HCT116 (cell line): ENCODE data around the gene NAV3. TPM values are rescaled to one million over a fixed set of nuclear protein-coding genes. Genes with fewer than 3 reads are reported as not detected.

Source experiments
- ATAC-seq: fragments of 200-7000 bp; cut with Tn5 transposase; 2 replicates; pipeline ENCODE4 v1.9.1; 2020; ENCODE audit warnings: mild to moderate bottlenecking, moderate library complexity
- BruUV-seq: library from RNA; stranded (reverse); fragments of 400-500 nt; replicated peaks from 2 replicates; lab custom pipeline; 2021; lab: Mats Ljungman, UMichigan
- CTCF ChIA-PET: fragments of 300-600 bp; sonication (Branson Sonifier 250); formaldehyde crosslinking; loops from one replicate; lab custom pipeline; 2021; ENCODE audit warnings: antibody characterized with exemption; lab: Charles Lee
- POLR2A ChIA-PET: fragments of 300-600, 350-600 bp; sonication (Branson Sonifier 250); formaldehyde crosslinking; loops from one replicate; lab custom pipeline; 2021; ENCODE audit warnings: antibody characterized with exemption; lab: Charles Lee
- RAD21 ChIA-PET, 2 experiments: fragments of 300-600 bp; sonication (Branson Sonifier 250); formaldehyde crosslinking; loops; one replicate each; lab custom pipeline; 2023; ENCODE audit warnings: low total read pairs in 2 of 2; ENCODE audit not compliant: uncharacterized antibody in 2 of 2, unreplicated experiment in 2 of 2, low non-redundant PET in 1 of 2; lab: Charles Lee
- DNase-seq: peaks from one replicate; pipeline ENCODE4 v3.0.0-alpha.2; 2010; ENCODE audit warnings: low read depth, low spot score
- H2AFZ ChIP-seq: fragments of 200-600 bp; shearing (Covaris generic), sonication (generic); 2 replicates; pipeline ENCODE4 v1.6.1; 2017; ENCODE audit warnings: low read depth, mixed run types, mixed read lengths, antibody characterized with exemption, low read length; ENCODE audit not compliant: poor library complexity, severe bottlenecking
- H3K27ac ChIP-seq: 2 replicates; pipeline ENCODE4 v1.5.1; 2012; ENCODE audit warnings: low read depth, low read length
- H3K27me3 ChIP-seq: fragments of 200-600 bp; sonication (generic); 2 replicates; pipeline ENCODE4 v1.6.1; 2016; ENCODE audit warnings: mixed run types, low read length, mixed read lengths; ENCODE audit not compliant: insufficient read depth
- H3K36me3 ChIP-seq, 2 experiments: fragments of 200-500 bp in 1 of 2; fragments of 200-600 bp in 1 of 2; sonication (Bioruptor generic) in 1 of 2; sonication (generic) in 1 of 2; 2 replicates each; pipeline versions ENCODE4 v1.5.1 to v1.6.1; 2014 to 2016; ENCODE audit warnings: low read length in 2 of 2, inconsistent platforms in 1 of 2, mixed read lengths in 1 of 2, mixed run types in 1 of 2; ENCODE audit not compliant: insufficient read depth in 2 of 2, control insufficient read depth in 1 of 2
- H3K4me1 ChIP-seq, 2 experiments: fragments of 200-600 bp in 1 of 2; sonication (generic) in 1 of 2; 2 replicates each; pipeline versions ENCODE4 v1.5.1 to v1.6.1; 2012 to 2017; ENCODE audit warnings: low read length in 2 of 2, inconsistent platforms in 1 of 2, mild to moderate bottlenecking in 1 of 2, mixed read lengths in 1 of 2, mixed run types in 1 of 2, moderate library complexity in 1 of 2; ENCODE audit not compliant: insufficient read depth in 2 of 2, control insufficient read depth in 1 of 2
- H3K4me2 ChIP-seq: fragments of 200-600 bp; sonication (generic); 2 replicates; pipeline ENCODE4 v1.6.1; 2017; ENCODE audit warnings: mixed run types, low read length, mixed read lengths
- H3K4me3 ChIP-seq, 2 experiments: fragments of 200-600 bp in 1 of 2; sonication (generic) in 1 of 2; replicated peaks in 1 of 2; 2 replicates each; pipeline ENCODE4 v1.5.1; 2011 to 2016; ENCODE audit warnings: low read length in 2 of 2, control low read depth in 1 of 2, low read depth in 1 of 2, mild to moderate bottlenecking in 1 of 2, mixed read lengths in 1 of 2, mixed run types in 1 of 2
- H3K79me2 ChIP-seq: fragments of 200-600 bp; sonication (generic); 2 replicates; pipeline ENCODE4 v1.6.1; 2017; ENCODE audit warnings: mild to moderate bottlenecking, mixed run types, low read length, moderate library complexity, mixed read lengths; ENCODE audit not compliant: insufficient read depth
- H3K9ac ChIP-seq: fragments of 200-600 bp; sonication (generic); 2 replicates; pipeline ENCODE4 v1.6.1; 2016; ENCODE audit warnings: low read length, mixed read lengths
- H3K9me2 ChIP-seq: fragments of 200-600 bp; sonication (generic), shearing (Covaris generic); 2 replicates; pipeline ENCODE4 v1.6.1; 2017; ENCODE audit warnings: mixed run types, mild to moderate bottlenecking, moderate library complexity; ENCODE audit not compliant: insufficient read depth
- H3K9me3 ChIP-seq, 2 experiments: fragments of 200-500 bp in 1 of 2; fragments of 200-600 bp in 1 of 2; sonication (Bioruptor generic) in 1 of 2; sonication (generic) in 1 of 2; 2 replicates each; pipeline ENCODE4 v1.6.1; 2014 to 2017; ENCODE audit warnings: low read length in 2 of 2, mixed read lengths in 2 of 2, inconsistent platforms in 1 of 2, low read depth in 1 of 2, mild to moderate bottlenecking in 1 of 2, mixed run types in 1 of 2, moderate library complexity in 1 of 2; ENCODE audit not compliant: control insufficient read depth in 1 of 2, insufficient read depth in 1 of 2
- H4K20me1 ChIP-seq: fragments of 200-600 bp; sonication (generic), shearing (Covaris generic); 2 replicates; pipeline ENCODE4 v1.6.1; 2017; ENCODE audit warnings: mixed run types, mild to moderate bottlenecking, moderate library complexity; ENCODE audit not compliant: insufficient read depth
- EGR1 ChIP-seq: IDR thresholded peaks from 2 replicates; pipeline ENCODE4 v1.6.1; 2012; ENCODE audit warnings: low read depth
- ELF1 ChIP-seq: IDR thresholded peaks from 2 replicates; pipeline ENCODE4 v1.6.1; 2012; ENCODE audit warnings: low read depth, borderline replicate concordance
- EZH2 ChIP-seq: fragments of 200-600 bp; sonication (generic); IDR thresholded peaks from 2 replicates; pipeline ENCODE4 v1.6.1; 2017; ENCODE audit warnings: antibody characterized with exemption, mixed run types
- EZH2phosphoT487 ChIP-seq: fragments of 200-600 bp; IDR thresholded peaks from 2 replicates; pipeline ENCODE4 v1.6.1; 2018; ENCODE audit warnings: antibody characterized with exemption, borderline replicate concordance
- FOSL1 ChIP-seq: IDR thresholded peaks from 2 replicates; pipeline ENCODE4 v1.6.1; 2012; ENCODE audit warnings: low read depth
- JUND ChIP-seq: IDR thresholded peaks from 2 replicates; pipeline ENCODE4 v1.6.1; 2012
- POLR2A ChIP-seq: IDR thresholded peaks from 2 replicates; pipeline ENCODE4 v1.7.0; 2011; ENCODE audit warnings: borderline replicate concordance; ENCODE audit not compliant: insufficient read depth, insufficient read length; ENCODE audit errors: extremely low read depth
- POLR2AphosphoS5 ChIP-seq: IDR thresholded peaks from 2 replicates; pipeline ENCODE4 v1.6.1; 2011; ENCODE audit warnings: mild to moderate bottlenecking, low read depth, low read length, moderate library complexity
- RAD21 ChIP-seq: IDR thresholded peaks from 2 replicates; pipeline ENCODE4 v1.6.1; 2012; ENCODE audit warnings: low read depth, mild to moderate bottlenecking
- SP1 ChIP-seq: IDR thresholded peaks from 2 replicates; pipeline ENCODE4 v1.6.1; 2012; ENCODE audit warnings: low read depth
- SRF ChIP-seq: IDR thresholded peaks from 2 replicates; pipeline ENCODE4 v1.6.1; 2012; ENCODE audit warnings: low read depth
- YY1 ChIP-seq: IDR thresholded peaks from 2 replicates; pipeline ENCODE4 v1.6.1; 2011; ENCODE audit warnings: low read length, low read depth, moderate library complexity, mild to moderate bottlenecking; ENCODE audit not compliant: insufficient replicate concordance; ENCODE audit errors: extremely low read depth
- ZBTB33 ChIP-seq: IDR thresholded peaks from 2 replicates; pipeline ENCODE4 v1.6.1; 2011; ENCODE audit warnings: mild to moderate bottlenecking, low read length, moderate library complexity; ENCODE audit not compliant: insufficient replicate concordance; ENCODE audit errors: extremely low read depth
- intact Hi-C: fragments of 100-400 bp; cut with micrococcal nuclease; formaldehyde crosslinking; loops from 2 replicates; pipeline ENCODE4 v1.10.0; 2022
- total RNA-seq: library from RNA; stranded (reverse); gene quantifications from one replicate; pipeline ENCODE4 v1.2.1, GENCODE V29; 2021; ENCODE audit not compliant: unreplicated experiment
- TF ChIP-seq, protein P1 (sequence below): IDR thresholded peaks from 2 replicates; pipeline ENCODE4 v1.6.1; 2012
- TF ChIP-seq, protein P2 (sequence below): IDR thresholded peaks from 2 replicates; pipeline ENCODE4 v1.6.1; 2012

NAV3 gene
- total RNA-seq, 1 experiment from 2014 or later = 7.8 TPM

DNA sequence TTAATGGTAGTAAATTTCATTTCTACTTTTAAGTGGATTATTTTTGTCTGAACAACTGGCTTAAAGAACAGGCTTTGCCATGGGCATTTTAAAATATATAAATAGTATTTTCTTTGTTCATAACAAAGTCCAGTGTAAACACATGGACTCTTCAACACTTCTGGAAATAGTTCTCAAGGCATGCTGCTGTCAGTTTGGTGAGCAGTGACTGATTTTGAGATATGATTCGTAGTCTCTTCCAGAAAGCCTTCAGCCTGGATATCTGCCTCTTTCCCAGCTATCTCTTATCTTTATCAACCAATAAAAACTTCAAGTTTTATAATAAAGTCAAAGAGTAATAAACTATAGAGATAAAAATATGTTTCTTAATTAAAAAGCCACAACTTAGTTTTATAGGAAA, 110.7 kb downstream of the NAV3 start:
- DNase-seq (no peak), ATAC-seq (no peak)
- no TSS peak for BruUV-seq
- Histone ChIP-seq H3K36me3 (no peaks in the 10 kb centered on the region), H3K9me2 (no peaks in the 10 kb centered on the region), H4K20me1 (no peaks in the 10 kb centered on the region), H3K4me2 (peak overlapping the region; percentile 73)
- RAD21 ChIA-PET = no interaction called here
- TF ChIP-seq, protein P1, sequence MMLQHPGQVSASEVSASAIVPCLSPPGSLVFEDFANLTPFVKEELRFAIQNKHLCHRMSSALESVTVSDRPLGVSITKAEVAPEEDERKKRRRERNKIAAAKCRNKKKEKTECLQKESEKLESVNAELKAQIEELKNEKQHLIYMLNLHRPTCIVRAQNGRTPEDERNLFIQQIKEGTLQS = no peak
- TF ChIP-seq ELF1 (no peak), JUND (no peak), EGR1 (no peak), POLR2A (no peak), SRF (no peak), FOSL1 (no peak), ZBTB33 (no peak), POLR2AphosphoS5 (no peak), SP1 (no peak), EZH2 (no peak), RAD21 (no peak), EZH2phosphoT487 (no peak), YY1 (no peak)
- TF ChIP-seq, protein P2, sequence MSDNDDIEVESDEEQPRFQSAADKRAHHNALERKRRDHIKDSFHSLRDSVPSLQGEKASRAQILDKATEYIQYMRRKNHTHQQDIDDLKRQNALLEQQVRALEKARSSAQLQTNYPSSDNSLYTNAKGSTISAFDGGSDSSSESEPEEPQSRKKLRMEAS = no peak
- TF ChIP-seq, all 23 proteins: peak for 0
- H3K27me3 ChIP-seq = no peaks in the 10 kb centered on the region
- H3K9me3 ChIP-seq = no peaks in the 10 kb centered on the region
- H2AFZ ChIP-seq = no peak overlapping the region
- no peaks in the 10 kb centered on the region for H3K79me2 ChIP-seq
- intact Hi-C loops = no loop called here
- POLR2A ChIA-PET = no interaction called here
- CTCF ChIA-PET = interaction anchor here (1.8 kb wide), 2 partner anchors 16 kb away, joined by 8 to 9 read pairs; no protein-coding TSS in a partner anchor
- H3K27ac ChIP-seq = peak overlapping the region; percentile 69; the same call in 1 of the 2 replicates
- peaks cover 32 to 77% of the 10 kb centered on the region in 2 experiments for H3K4me1 ChIP-seq
- H3K9ac ChIP-seq = peak overlapping the region; percentile 46
- peak overlapping the region in 1 of 2 experiments; percentile 42; a peak in 1 of 4 replicates for H3K4me3 ChIP-seq
